ENCODE data around the gene EID2B. TPM values are rescaled to one million over a fixed set of nuclear protein-coding genes. Genes with fewer than 3 reads are reported as not detected.

EID2B gene
- polyA plus RNA-seq, 1 of the 3 experiments (the other 2 are of a cell fraction): 6.5 TPM

- POLR2A ChIA-PET: no interaction called here
- no peak overlapping the region for H3K9ac ChIP-seq
- TF ChIP-seq RCOR1 (IDR thresholded peaks at IDR 0.05; ENCODE audit: low read length) (no peak), TEAD4 (IDR thresholded peaks at IDR 0.05; ENCODE audit: borderline replicate concordance, insufficient read depth) (no peak), SIN3A (IDR thresholded peaks at IDR 0.05; ENCODE audit: borderline replicate concordance, low read depth, low read length) (no peak)
- no peak overlapping the region for H3K4me2 ChIP-seq
- H3K79me2 ChIP-seq (ENCODE audit: insufficient read depth): no peaks in the 10 kb centered on the region
- 25% methylated on average over 4 of the region's 4 CpGs for WGBS (ENCODE audit: low lambda C conversion rate)
- no peaks in the 10 kb centered on the region for H4K20me1 ChIP-seq (ENCODE audit: insufficient read depth)
- peaks cover 15% of the 10 kb centered on the region; the same call in 1 of the 2 replicates for H3K27me3 ChIP-seq (ENCODE audit: insufficient read depth)
- no peak overlapping the region for H3K27ac ChIP-seq (ENCODE audit: low read depth in 2 of 2, low read length in 1 of 2)
- no peaks in the 10 kb centered on the region for H3F3A ChIP-seq (replicated peaks; ENCODE audit: insufficient read depth)
- H2AFZ ChIP-seq (ENCODE audit: low read depth): no peak overlapping the region
- no peak for DNase-seq
- H3K4me1 ChIP-seq (ENCODE audit: control insufficient read depth in 1 of 2, insufficient read depth in 2 of 2, low read depth in 1 of 2, low read length in 1 of 2): peaks cover 0 to 3% of the 10 kb centered on the region in 2 experiments; a peak in 1 of 4 replicates
- H3K9me3 ChIP-seq: no peaks in the 10 kb centered on the region
- no peak overlapping the region for H3K4me3 ChIP-seq (ENCODE audit: low read depth in 2 of 2, low read length in 1 of 2)
- CTCF ChIA-PET: interaction anchor here (0.9 to 2.8 kb wide), 3 partner anchors 42 to 117 kb away, joined by 3 to 16 read pairs (median 6); no protein-coding TSS in a partner anchor
- no peaks in the 10 kb centered on the region for H3K9me2 ChIP-seq
- H3K36me3 ChIP-seq (replicated peaks in 1 of 2; ENCODE audit: control insufficient read depth in 1 of 2, insufficient read depth in 2 of 2, low read length in 1 of 2): no peaks in the 10 kb centered on the region
Observed at GRCh38 chr19:39554701-39555311, 22.2 kb upstream of the EID2B start.

GRCh38 chr19:39553082-39553652, 20.5 kb upstream of the EID2B start:
- ChIA-PET POLR2A (no interaction called here), CTCF (interaction anchor here (0.9 to 2.8 kb wide), 6 partner anchors 8 to 219 kb away, joined by 3 to 16 read pairs (median 4); partner anchors contain the start of gene EID2B)
- Histone ChIP-seq H3K9me2 (no peaks in the 10 kb centered on the region), H3K79me2 (ENCODE audit: insufficient read depth) (no peaks in the 10 kb centered on the region), H3K4me3 (ENCODE audit: low read depth in 2 of 2, low read length in 1 of 2) (no peak overlapping the region), H3K4me1 (ENCODE audit: control insufficient read depth in 1 of 2, insufficient read depth in 2 of 2, low read depth in 1 of 2, low read length in 1 of 2) (peaks cover 0 to 3% of the 10 kb centered on the region in 2 experiments; a peak in 1 of 4 replicates), H3K9ac (no peak overlapping the region), H3K4me2 (no peak overlapping the region), H4K20me1 (ENCODE audit: insufficient read depth) (no peaks in the 10 kb centered on the region), H3K27me3 (ENCODE audit: insufficient read depth) (peaks cover 26% of the 10 kb centered on the region; the same call in 1 of the 2 replicates), H3K27ac (ENCODE audit: low read depth in 2 of 2, low read length in 1 of 2) (no peak overlapping the region), H3F3A (replicated peaks; ENCODE audit: insufficient read depth) (no peaks in the 10 kb centered on the region), H2AFZ (ENCODE audit: low read depth) (no peak overlapping the region), H3K36me3 (replicated peaks in 1 of 2; ENCODE audit: control insufficient read depth in 1 of 2, insufficient read depth in 2 of 2, low read length in 1 of 2) (no peaks in the 10 kb centered on the region), H3K9me3 (no peaks in the 10 kb centered on the region)
- no peak for DNase-seq
- WGBS (ENCODE audit: low lambda C conversion rate): 39% methylated on average over 7 of the region's 7 CpGs
- TF ChIP-seq TAF1 (IDR thresholded peaks at IDR 0.05; ENCODE audit: borderline replicate concordance, low read depth, low read length) (no peak), TEAD4 (IDR thresholded peaks at IDR 0.05; ENCODE audit: borderline replicate concordance, insufficient read depth) (no peak), RCOR1 (IDR thresholded peaks at IDR 0.05; ENCODE audit: low read length) (no peak), IRF3 (IDR thresholded peaks at IDR 0.05; ENCODE audit: low read depth, low read length) (no peak), SIN3A (IDR thresholded peaks at IDR 0.05; ENCODE audit: borderline replicate concordance, low read depth, low read length) (no peak), USF1 (IDR thresholded peaks at IDR 0.05; ENCODE audit: borderline replicate concordance, low read depth) (no peak)
